NCI-H2227 treated with DMSO at 0.1 percent for 48 hours (cell line): ENCODE measurements around the gene ARAP1.

Experiments
- DNase-seq: peaks from one replicate; lab custom pipeline; 2025; lab: John Stamatoyannopoulos, UW

Gene ARAP1

GRCh38 chr11:72779495-72780128 is 27.4 kb upstream of the ARAP1 start:
- no peak for DNase-seq

DNA sequence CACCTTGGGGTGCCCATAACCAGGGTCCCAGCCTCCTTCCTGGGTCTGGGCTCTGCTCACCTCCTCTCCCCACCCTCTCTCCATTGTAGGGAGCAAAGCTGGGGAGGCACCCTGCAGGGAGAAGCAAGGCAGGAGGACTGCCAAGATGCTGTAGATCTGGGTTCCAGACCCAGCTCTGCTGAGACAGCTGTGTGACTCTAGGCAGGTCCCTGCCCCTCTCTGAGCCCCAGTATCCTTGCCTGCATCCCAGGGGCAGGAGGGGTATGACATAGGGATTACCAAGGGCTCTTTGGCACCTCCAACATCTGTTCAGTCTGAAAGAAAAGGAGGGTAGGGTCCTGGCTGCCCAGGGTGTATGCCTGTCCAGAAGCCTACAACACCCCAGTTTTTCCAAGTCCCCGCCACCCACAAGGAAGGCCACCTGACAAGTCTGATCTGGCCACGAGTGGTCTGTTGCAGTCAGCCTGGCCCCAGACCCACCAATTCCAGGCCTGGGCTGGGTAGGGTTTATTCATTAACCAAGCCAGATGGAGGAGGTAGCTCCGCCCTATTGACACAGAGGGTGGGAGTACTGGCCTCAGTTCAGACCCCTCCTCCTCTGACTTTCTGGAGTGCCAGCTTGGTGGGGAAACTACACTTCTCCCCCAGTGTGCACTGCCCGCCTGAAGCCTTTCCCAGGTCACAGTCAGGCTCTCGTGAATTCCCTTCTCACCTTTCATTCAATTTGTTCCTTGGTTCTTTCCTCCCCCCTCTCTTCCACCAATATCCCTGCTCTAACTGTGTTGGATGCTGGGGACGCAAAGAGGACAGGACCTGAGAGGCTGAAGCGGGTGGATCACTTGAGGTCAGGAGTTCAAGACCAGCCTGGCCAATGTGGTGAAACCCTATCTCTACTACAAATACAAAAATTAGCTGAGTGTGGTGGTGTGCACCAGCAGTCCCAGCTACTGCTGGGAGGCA is 26.6 kb upstream of the ARAP1 start:
- no peak for DNase-seq

DNA sequence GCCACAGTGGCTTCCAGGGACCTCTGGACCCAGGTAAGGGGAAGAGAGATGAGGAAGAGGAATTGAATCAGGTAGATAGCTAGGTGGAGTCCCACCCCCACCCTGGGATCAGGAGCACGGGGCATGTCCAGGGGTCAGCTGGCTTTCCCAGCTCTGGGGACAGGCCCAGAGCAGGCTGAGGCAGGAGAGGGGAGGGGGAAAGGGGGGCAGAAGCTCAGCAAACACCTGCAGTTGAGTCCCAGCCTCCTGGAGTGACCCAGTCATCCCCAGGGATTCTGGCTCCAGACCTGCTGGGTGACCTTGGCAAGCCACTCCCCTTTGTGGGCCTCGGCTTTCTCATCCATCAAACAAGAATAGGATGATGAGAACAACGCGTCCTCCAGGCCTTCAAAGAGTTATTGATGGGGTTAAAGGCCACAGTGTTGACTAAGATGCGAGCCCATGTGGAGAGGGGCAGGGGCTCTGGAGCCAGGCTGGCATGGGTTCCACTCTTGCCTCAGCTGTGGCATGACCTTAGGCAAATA is 25.6 kb upstream of the ARAP1 start:
- no peak for DNase-seq

GRCh38 chr11:72776844-72777754 is 24.9 kb upstream of the ARAP1 start:
- no peak for DNase-seq

GRCh38 chr11:72776117-72776843 is 24.1 kb upstream of the ARAP1 start:
- no peak for DNase-seq

DNA sequence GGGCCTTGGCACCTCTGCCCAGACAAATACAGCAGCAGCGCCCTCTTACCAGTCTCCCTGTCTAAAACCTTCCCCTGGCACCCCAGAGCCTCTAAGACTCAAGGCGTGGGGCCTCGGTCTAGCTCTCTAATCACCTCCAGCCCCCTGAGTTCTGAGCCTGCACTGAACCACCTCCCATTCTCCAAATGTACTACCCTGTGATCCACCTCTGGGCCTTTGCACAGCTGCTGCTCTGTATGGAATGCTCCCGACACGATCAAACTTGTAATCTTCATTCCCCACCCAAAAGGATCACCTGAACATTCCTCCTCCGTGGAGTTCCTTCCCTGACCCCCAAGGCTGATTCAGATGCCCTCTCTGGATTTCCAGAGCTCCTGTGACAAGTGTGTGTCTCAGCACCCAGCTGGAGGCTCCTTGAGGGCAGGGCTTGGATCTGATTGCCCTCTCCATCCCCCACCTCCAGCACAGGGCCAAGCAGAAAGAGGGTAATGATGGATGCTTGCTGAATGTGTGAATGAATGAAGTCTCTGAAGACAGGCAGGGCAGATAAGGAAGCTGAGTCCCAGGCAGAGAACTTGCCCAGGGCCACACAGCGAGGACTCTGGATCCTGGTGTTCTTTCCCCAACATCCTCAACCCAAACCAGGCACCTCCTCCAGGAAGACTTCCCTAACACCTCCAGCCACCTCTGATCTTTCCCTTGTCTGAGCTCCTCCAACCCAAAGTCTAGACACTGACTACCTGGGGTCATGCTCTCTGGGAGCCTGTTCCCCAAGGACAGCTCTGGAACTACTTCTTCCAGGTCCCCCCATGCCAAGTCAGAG is 23.3 kb upstream of the ARAP1 start:
- no peak for DNase-seq

GRCh38 chr11:72774499-72774898 is 22.3 kb upstream of the ARAP1 start:
- no peak for DNase-seq

- no peak for DNase-seq
Observed at GRCh38 chr11:72773696-72774095, 21.5 kb upstream of the ARAP1 start.

DNA sequence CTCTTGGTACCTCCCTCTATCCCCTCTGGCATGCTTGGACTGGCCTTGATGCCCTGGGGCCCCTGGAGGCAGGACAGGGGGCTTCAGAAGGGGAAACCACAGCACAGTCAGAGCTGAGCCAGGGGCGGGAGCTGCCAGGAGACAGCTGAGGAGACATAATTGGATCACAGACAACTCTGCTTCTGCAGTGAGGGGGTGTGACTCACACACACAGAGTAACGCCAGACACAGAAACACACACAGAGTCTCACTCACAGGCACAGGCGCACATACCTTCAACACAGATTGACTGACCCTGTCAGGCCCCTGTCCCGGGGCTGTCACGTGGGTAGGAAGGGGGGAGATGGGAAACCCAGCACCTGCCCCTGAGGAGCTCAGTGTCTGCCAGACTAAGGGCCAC is 21.1 kb upstream of the ARAP1 start:
- DNase-seq = peak; percentile 38

- no peak for DNase-seq
Observed at GRCh38 chr11:72772059-72772458, 19.9 kb upstream of the ARAP1 start.

GRCh38 chr11:72771507-72771906 is 19.3 kb upstream of the ARAP1 start:
- no peak for DNase-seq

GRCh38 chr11:72770799-72771198 is 18.6 kb upstream of the ARAP1 start:
- DNase-seq = no peak

- DNase-seq = no peak
Observed at GRCh38 chr11:72769680-72770079, 17.5 kb upstream of the ARAP1 start.

- no peak for DNase-seq
Observed at GRCh38 chr11:72768581-72768980, 16.4 kb upstream of the ARAP1 start.

DNA sequence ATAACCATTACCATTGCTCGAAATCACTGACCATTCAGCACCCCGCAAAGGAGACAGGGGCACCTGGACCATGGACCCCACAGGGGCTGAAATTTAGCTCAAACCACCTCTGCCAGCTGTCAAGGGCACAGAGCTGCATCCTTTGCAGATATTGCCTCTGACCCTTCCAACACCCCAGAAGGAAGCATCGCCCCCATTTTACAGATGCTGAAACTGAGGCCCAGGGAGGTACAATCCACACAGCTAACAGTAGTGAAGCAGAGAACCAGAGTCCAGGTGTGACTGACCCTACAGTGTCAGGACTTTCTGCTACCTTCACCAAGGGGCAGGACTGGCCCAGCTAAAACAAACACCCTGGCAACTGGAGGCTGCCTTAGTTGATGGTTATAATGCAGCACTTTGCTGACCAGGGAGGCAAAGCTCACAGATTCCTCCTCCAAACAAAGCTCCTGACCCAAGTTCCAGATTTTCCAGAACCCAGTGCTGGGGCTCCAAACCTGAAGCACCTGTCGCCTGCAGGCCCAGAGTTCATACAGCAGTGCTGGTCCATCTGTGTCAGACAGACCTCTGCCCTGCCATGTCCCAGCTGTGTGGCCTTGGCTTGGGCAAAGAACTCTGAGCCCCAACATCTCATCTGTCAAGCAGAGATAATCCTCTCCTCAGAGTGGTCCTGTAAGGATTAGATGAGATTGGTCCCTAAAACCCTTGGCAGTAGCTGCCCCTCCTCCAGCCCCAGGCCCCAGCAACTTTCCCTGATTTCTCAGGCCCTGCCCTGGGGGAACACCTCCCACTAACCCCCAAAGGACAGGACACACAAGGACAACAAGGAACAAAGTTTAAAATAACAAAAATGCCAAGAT is 15.2 kb upstream of the ARAP1 start:
- DNase-seq = no peak

GRCh38 chr11:72766152-72766902 is 14.1 kb upstream of the ARAP1 start:
- DNase-seq = no peak

DNA sequence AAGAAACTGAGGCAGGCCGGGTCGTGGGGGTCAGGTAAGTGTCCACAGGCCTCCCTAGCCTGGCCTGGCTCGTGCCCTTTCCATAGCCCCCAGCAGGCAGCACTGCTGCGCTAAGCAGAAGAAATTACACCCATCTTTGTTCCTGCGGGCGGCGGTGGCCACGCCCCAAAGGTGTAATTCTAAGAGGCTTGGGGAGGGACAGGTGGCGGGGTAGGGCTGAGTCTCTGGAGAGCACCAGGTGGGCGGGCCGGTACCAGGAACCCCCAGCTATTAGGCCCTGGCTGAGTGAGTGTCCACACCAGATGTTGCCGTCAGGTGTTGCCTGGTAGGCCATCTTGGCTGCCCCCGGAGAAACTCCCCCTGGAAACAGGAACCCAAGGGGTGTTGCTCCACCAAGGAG is 12.3 kb upstream of the ARAP1 start:
- DNase-seq = no peak

DNA sequence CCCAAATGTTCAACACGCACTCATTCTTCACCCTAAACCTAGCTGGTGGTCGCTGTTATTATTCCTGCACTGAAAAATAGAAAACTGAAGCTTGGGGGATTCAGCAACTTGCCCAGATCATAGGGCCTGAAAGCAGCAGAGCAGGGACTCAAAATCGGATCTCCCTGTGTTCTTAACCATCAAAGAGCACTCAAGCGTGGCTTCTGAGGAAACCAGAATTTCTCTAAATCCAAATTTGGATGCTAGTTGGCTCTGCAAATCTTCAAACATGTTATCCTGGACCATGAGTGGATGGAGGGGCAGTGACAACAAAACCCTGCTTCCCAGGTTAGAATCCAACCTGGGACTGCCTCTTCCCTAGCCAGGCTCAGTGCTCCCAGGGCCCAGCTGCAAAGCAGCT is 11.6 kb upstream of the ARAP1 start:
- DNase-seq = no peak
